H1 (cell line): ENCODE results near the gene STARD3. TPM values are rescaled to one million over a fixed set of nuclear protein-coding genes. Genes with fewer than 3 reads are reported as not detected.

Experiments
- CTCF ChIA-PET: fragments of 300-600 bp; sonication (Branson Sonifier 250); formaldehyde crosslinking; loops from one replicate; lab custom pipeline; 2021; ENCODE audit not compliant: partially characterized antibody; lab: Charles Lee
- POLR2A ChIA-PET: fragments of 300-600 bp; sonication (Branson Sonifier 250); formaldehyde crosslinking; loops from one replicate; lab custom pipeline; 2021; ENCODE audit warnings: inconsistent platforms; ENCODE audit not compliant: partially characterized antibody; lab: Charles Lee
- DNase-seq, 2 experiments: peaks; one replicate each; pipeline versions ENCODE4 v3.0.0 to v3.0.0-alpha.2; 2010 to 2022; ENCODE audit warnings: low spot score in 2 of 2, low read depth in 1 of 2, mixed read lengths in 1 of 2
- FAIRE-seq: peaks from 2 replicates; lab custom pipeline; 2011; peaks lifted over from hg19 to GRCh38; lab: Jason Lieb, UNC
- H2AFZ ChIP-seq: 2 replicates; pipeline ENCODE4 v1.8.1; 2012; ENCODE audit warnings: low read length, inconsistent platforms
- H2AK5ac ChIP-seq: 2 replicates; pipeline ENCODE4 v1.6.1; 2013; ENCODE audit warnings: low read depth, low read length
- H2BK120ac ChIP-seq: replicated peaks from 2 replicates; pipeline ENCODE3; 2013; ENCODE audit warnings: low read depth, low read length, inconsistent platforms
- H2BK12ac ChIP-seq: 2 replicates; pipeline ENCODE4 v1.6.1; 2013; ENCODE audit warnings: low read depth, low read length
- H2BK15ac ChIP-seq: 2 replicates; pipeline ENCODE4 v1.6.1; 2013; ENCODE audit warnings: low read length
- H2BK20ac ChIP-seq: 2 replicates; pipeline ENCODE4 v1.6.1; 2013; ENCODE audit warnings: low read length
- H2BK5ac ChIP-seq: 2 replicates; pipeline ENCODE4 v1.6.1; 2013; ENCODE audit warnings: low read depth, low read length
- H3K14ac ChIP-seq: 2 replicates; pipeline ENCODE4 v1.6.1; 2013; ENCODE audit warnings: inconsistent platforms; ENCODE audit not compliant: insufficient read length
- H3K18ac ChIP-seq: 2 replicates; pipeline ENCODE4 v1.6.1; 2013; ENCODE audit warnings: low read length; ENCODE audit errors: extremely low read depth
- H3K23ac ChIP-seq: 2 replicates; pipeline ENCODE4 v1.6.1; 2013; ENCODE audit warnings: inconsistent platforms; ENCODE audit not compliant: insufficient read length
- H3K23me2 ChIP-seq: 2 replicates; pipeline ENCODE4 v1.6.1; 2013; ENCODE audit warnings: low read depth, low read length
- H3K27ac ChIP-seq: 2 replicates; pipeline ENCODE4 v1.6.1; 2011; ENCODE audit warnings: low read depth, low read length, inconsistent platforms
- H3K27me3 ChIP-seq, 4 experiments: replicated peaks in 1 of 4; 1 replicate in 1 of 4; 2 replicates in 3 of 4; pipeline versions ENCODE4 v1.6.1 to v1.8.1; 2011 to 2013; ENCODE audit warnings: low read length in 3 of 4, mild to moderate bottlenecking in 3 of 4, inconsistent platforms in 2 of 4, mixed read lengths in 2 of 4, moderate library complexity in 1 of 4; ENCODE audit not compliant: control insufficient read depth in 3 of 4, insufficient read depth in 3 of 4; ENCODE audit errors: extremely low read depth in 1 of 4
- H3K36me3 ChIP-seq, 4 experiments: 2 replicates each; pipeline versions ENCODE4 v1.6.1 to v1.8.1; 2011 to 2013; ENCODE audit warnings: mild to moderate bottlenecking in 4 of 4, low read length in 3 of 4, moderate library complexity in 2 of 4, control low read depth in 1 of 4, inconsistent platforms in 1 of 4; ENCODE audit not compliant: insufficient read depth in 4 of 4, control insufficient read depth in 2 of 4
- H3K4ac ChIP-seq: replicated peaks from 2 replicates; pipeline ENCODE3; 2013; ENCODE audit warnings: low read length, low read depth, mixed read lengths, inconsistent platforms; ENCODE audit not compliant: insufficient read length
- H3K4me1 ChIP-seq, 4 experiments: replicated peaks in 1 of 4; 1 replicate in 1 of 4; 2 replicates in 3 of 4; pipeline versions ENCODE4 v1.6.1 to v1.8.1; 2011 to 2013; ENCODE audit warnings: low read length in 3 of 4, inconsistent platforms in 2 of 4, mixed read lengths in 1 of 4; ENCODE audit not compliant: insufficient read depth in 4 of 4, control insufficient read depth in 3 of 4
- H3K4me2 ChIP-seq, 2 experiments: 2 replicates each; pipeline versions ENCODE4 v1.6.1 to v1.8.1; 2011 to 2013; ENCODE audit warnings: low read depth in 2 of 2, low read length in 2 of 2, control low read depth in 1 of 2, inconsistent platforms in 1 of 2, mild to moderate bottlenecking in 1 of 2; ENCODE audit not compliant: insufficient read depth in 1 of 2
- H3K4me3 ChIP-seq, 4 experiments: fragments of 200-600, 300-600 bp in 1 of 4; sonication (generic), shearing (Covaris generic), sonication (Bioruptor Twin) in 1 of 4; 2 replicates each; pipeline versions ENCODE4 v1.5.1 to v1.8.1; 2011 to 2016; ENCODE audit warnings: low read length in 4 of 4, low read depth in 3 of 4, control low read depth in 2 of 4, inconsistent platforms in 2 of 4, mild to moderate bottlenecking in 2 of 4, mixed read lengths in 1 of 4, moderate library complexity in 1 of 4; ENCODE audit not compliant: insufficient read depth in 2 of 4; ENCODE audit errors: extremely low read depth in 1 of 4
- H3K56ac ChIP-seq: replicated peaks from 2 replicates; pipeline ENCODE3; 2013; ENCODE audit warnings: low read depth, mild to moderate bottlenecking, mixed read lengths, low read length, inconsistent platforms; ENCODE audit not compliant: insufficient read length
- H3K79me1 ChIP-seq: 2 replicates; pipeline ENCODE4 v1.6.1; 2013; ENCODE audit warnings: low read depth, low read length, control low read depth
- H3K79me2 ChIP-seq, 2 experiments: 2 replicates each; pipeline versions ENCODE4 v1.6.1 to v1.8.1; 2012 to 2013; ENCODE audit warnings: low read length in 2 of 2, mild to moderate bottlenecking in 2 of 2, inconsistent platforms in 1 of 2; ENCODE audit not compliant: insufficient read depth in 2 of 2, control insufficient read depth in 1 of 2
- H3K9ac ChIP-seq, 4 experiments: replicated peaks in 1 of 4; 1 replicate in 1 of 4; 2 replicates in 3 of 4; pipeline versions ENCODE4 v1.6.1 to v1.8.1; 2011 to 2013; ENCODE audit warnings: low read depth in 3 of 4, low read length in 3 of 4, control low read depth in 2 of 4, mild to moderate bottlenecking in 2 of 4, moderate library complexity in 2 of 4, inconsistent platforms in 1 of 4; ENCODE audit errors: extremely low read depth in 1 of 4
- H3K9me3 ChIP-seq, 2 experiments: 2 replicates each; pipeline versions ENCODE4 v1.6.1 to v1.8.1; 2012 to 2013; ENCODE audit warnings: mild to moderate bottlenecking in 2 of 2, moderate library complexity in 2 of 2, control low read depth in 1 of 2, inconsistent platforms in 1 of 2, low read depth in 1 of 2, low read length in 1 of 2, mixed read lengths in 1 of 2; ENCODE audit not compliant: insufficient read depth in 2 of 2
- H4K20me1 ChIP-seq, 2 experiments: replicated peaks in 1 of 2; 2 replicates each; pipeline versions ENCODE3 to v1.8.1; 2011 to 2013; ENCODE audit warnings: inconsistent platforms in 2 of 2, low read length in 2 of 2, mild to moderate bottlenecking in 1 of 2; ENCODE audit not compliant: insufficient read depth in 2 of 2, control insufficient read depth in 1 of 2
- H4K5ac ChIP-seq: 2 replicates; pipeline ENCODE4 v1.6.1; 2013; ENCODE audit warnings: low read length, low read depth, mixed read lengths, inconsistent platforms; ENCODE audit not compliant: insufficient read length
- H4K8ac ChIP-seq: 2 replicates; pipeline ENCODE4 v1.8.0; 2013; ENCODE audit warnings: mild to moderate bottlenecking, moderate library complexity, low read length, inconsistent platforms; ENCODE audit not compliant: insufficient read depth; ENCODE audit errors: extremely low read depth
- H4K91ac ChIP-seq: replicated peaks from 2 replicates; pipeline ENCODE3; 2013; ENCODE audit warnings: low read length, mixed read lengths, inconsistent platforms; ENCODE audit not compliant: insufficient read length
- JUND ChIP-seq: IDR thresholded peaks from 2 replicates; pipeline ENCODE4 v1.6.1; 2011; ENCODE audit warnings: mild to moderate bottlenecking, improper control_type of control experiment, low read length
- KDM1A ChIP-seq: fragments of 200-600, 300-600 bp; sonication (generic); IDR thresholded peaks from 2 replicates; pipeline ENCODE4 v1.7.1; 2016; ENCODE audit warnings: mild to moderate bottlenecking, low read length, borderline replicate concordance
- KDM4A ChIP-seq: IDR thresholded peaks from one replicate; pipeline ENCODE4 v1.7.1; 2012; ENCODE audit warnings: low read depth, mild to moderate bottlenecking, moderate library complexity, low read length, inconsistent platforms; ENCODE audit not compliant: severe bottlenecking
- WGBS, 2 experiments: shearing (Covaris generic) in 1 of 2; methylation state at CpG; one replicate each; pipeline versions ENCODE4 v1.1.6 to v1.1.7; 2013 to 2015; ENCODE audit warnings: low lambda C conversion rate in 2 of 2, mixed read lengths in 2 of 2, inconsistent platforms in 1 of 2, low coverage in 1 of 2, missing lambda C conversion rate in 1 of 2; ENCODE audit not compliant: insufficient replicate concordance in 2 of 2, insufficient coverage in 1 of 2, insufficient read length in 1 of 2; ENCODE audit errors: extremely low coverage in 1 of 2, missing lambda C conversion rate in 1 of 2; 5-methylcytosine and 5-hydroxymethylcytosine counted together
- polyA plus RNA-seq, 7 experiments: library from polyadenylated mRNA; depleted of rRNA in 3 of 7; stranded (reverse) in 5 of 7; unstranded in 2 of 7; fragments of >200 nt in 5 of 7; fragments of 200-250 nt in 2 of 7; gene quantifications; 1 replicate in 5 of 7; 2 replicates in 1 of 7; 4 replicates in 1 of 7; pipeline versions ENCODE4 v1.2.1 to v1.2.3, GENCODE V29; 2011 to 2013; ENCODE audit warnings: missing spikeins in 2 of 7, mixed read lengths in 2 of 7
- total RNA-seq: library from RNA; stranded (reverse); fragmentation: NEBNext Ultra II Directional; extraction: Animal tissue kit (Norgen Biotek cat#: 25700); gene quantifications from 2 replicates; pipeline ENCODE4 v1.2.1, GENCODE V29; 2021
- TF ChIP-seq, protein P1 (sequence below), 3 experiments: IDR thresholded peaks; 1 replicate in 2 of 3; 2 replicates in 1 of 3; pipeline versions ENCODE4 v1.5.1 to v1.6.1; 2011; ENCODE audit warnings: low read length in 3 of 3, mild to moderate bottlenecking in 3 of 3, inconsistent platforms in 2 of 3, low read depth in 1 of 3, moderate library complexity in 1 of 3; ENCODE audit not compliant: insufficient read depth in 1 of 3; ENCODE audit errors: control extremely low read depth in 1 of 3

STARD3 gene
- total and polyA plus RNA-seq, 2 of the 8 experiments (the other 6 are each of a cell fraction or from before 2014, with no cell fraction given): 47.6 to 80.3 TPM

DNA sequence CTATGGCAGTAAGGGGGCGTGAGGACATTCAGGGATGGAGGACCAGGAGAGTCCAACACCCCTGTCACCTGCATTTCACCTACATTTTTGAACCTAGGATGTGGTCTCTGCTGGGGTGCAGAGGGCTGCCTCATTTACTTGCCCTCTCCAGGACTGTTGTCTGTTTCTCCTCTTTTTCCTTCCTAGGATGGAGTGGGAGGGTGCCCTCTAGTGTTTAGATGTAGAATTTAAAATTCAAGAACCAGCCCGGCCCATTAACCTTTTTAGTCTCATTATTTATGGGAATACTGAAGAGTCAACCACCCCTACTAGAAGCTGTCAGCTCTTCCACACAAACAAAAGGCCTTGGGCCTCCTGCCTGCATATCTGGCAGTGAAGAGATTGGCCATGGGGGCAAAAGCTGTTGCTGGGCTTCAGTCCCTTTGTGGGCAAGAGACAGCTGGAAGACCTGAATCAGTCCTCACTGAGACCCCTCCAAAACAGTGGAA lies 2.5 kb upstream of the STARD3 start:
- H2BK5ac ChIP-seq: peak overlapping the region; percentile 46; the same call in 1 of the 2 replicates
- no peak overlapping the region for H3K18ac ChIP-seq
- no peak overlapping the region for H3K14ac ChIP-seq
- H2BK15ac ChIP-seq: peak overlapping the region; percentile 48; the same call in 1 of the 2 replicates
- H3K79me2 ChIP-seq: peaks cover 8 to 20% of the 10 kb centered on the region in 2 experiments
- 0 out of 2 replicates have a peak overlapping the region, but pooled peaks have one; percentile 41 for H2AK5ac ChIP-seq
- no peak overlapping the region for H3K23ac ChIP-seq
- no peak for DNase-seq
- no peaks in the 10 kb centered on the region for H3K9me3 ChIP-seq
- WGBS, 2 experiments: 40% methylated on average over 2 of the region's 2 CpGs; no CpG with 5 or more reads in 1 of the 2 experiments
- H4K20me1 ChIP-seq: peaks cover 0 to 5% of the 10 kb centered on the region in 2 experiments
- no peak overlapping the region for H2BK20ac ChIP-seq
- H2AFZ ChIP-seq: no peak overlapping the region
- H3K4me3 ChIP-seq: no peak overlapping the region
- H2BK120ac ChIP-seq: no peak overlapping the region
- H3K4ac ChIP-seq: no peak overlapping the region
- no peak overlapping the region for H4K91ac ChIP-seq
- peaks cover 15 to 47% (median 37%) of the 10 kb centered on the region in 4 experiments for H3K4me1 ChIP-seq
- no peaks in the 10 kb centered on the region for H3K36me3 ChIP-seq
- H4K8ac ChIP-seq: no peak overlapping the region
- peaks cover 8% of the 10 kb centered on the region; the same call in 1 of the 2 replicates for H3K23me2 ChIP-seq
- H3K27ac ChIP-seq: no peak overlapping the region
- H3K27me3 ChIP-seq: 0 out of 7 replicates have a peak, but pooled peaks cover 0 to 3% (median 0%) of the 10 kb centered on the region in 4 experiments
- no peak overlapping the region; a peak in 1 of 4 replicates for H3K4me2 ChIP-seq
- no peak overlapping the region for H3K56ac ChIP-seq
- FAIRE-seq: peak; percentile 80
- H2BK12ac ChIP-seq: peak overlapping the region; percentile 27; the same call in 1 of the 2 replicates
- H4K5ac ChIP-seq: no peak overlapping the region
- peaks cover 6% of the 10 kb centered on the region for H3K79me1 ChIP-seq
- no peak overlapping the region for H3K9ac ChIP-seq
- ChIA-PET CTCF (interaction anchor here (0.6 to 49.2 kb wide), 16 partner anchors 5 to 127 kb away, joined by 3 to 1885 read pairs (median 6); partner anchors contain the start of genes ERBB2, MIEN1, PGAP3 and PNMT), POLR2A (interaction anchor here (1.2 to 5.8 kb wide), 4 partner anchors 10 to 53 kb away, joined by 3 to 39 read pairs (median 5); partner anchors contain the start of gene PGAP3)
- TF ChIP-seq, protein P1, sequence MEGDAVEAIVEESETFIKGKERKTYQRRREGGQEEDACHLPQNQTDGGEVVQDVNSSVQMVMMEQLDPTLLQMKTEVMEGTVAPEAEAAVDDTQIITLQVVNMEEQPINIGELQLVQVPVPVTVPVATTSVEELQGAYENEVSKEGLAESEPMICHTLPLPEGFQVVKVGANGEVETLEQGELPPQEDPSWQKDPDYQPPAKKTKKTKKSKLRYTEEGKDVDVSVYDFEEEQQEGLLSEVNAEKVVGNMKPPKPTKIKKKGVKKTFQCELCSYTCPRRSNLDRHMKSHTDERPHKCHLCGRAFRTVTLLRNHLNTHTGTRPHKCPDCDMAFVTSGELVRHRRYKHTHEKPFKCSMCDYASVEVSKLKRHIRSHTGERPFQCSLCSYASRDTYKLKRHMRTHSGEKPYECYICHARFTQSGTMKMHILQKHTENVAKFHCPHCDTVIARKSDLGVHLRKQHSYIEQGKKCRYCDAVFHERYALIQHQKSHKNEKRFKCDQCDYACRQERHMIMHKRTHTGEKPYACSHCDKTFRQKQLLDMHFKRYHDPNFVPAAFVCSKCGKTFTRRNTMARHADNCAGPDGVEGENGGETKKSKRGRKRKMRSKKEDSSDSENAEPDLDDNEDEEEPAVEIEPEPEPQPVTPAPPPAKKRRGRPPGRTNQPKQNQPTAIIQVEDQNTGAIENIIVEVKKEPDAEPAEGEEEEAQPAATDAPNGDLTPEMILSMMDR (IDR thresholded peaks at IDR 0.05; ENCODE audit: control extremely low read depth in 1 of 3, insufficient read depth in 1 of 3, low read depth in 1 of 3, low read length in 3 of 3): peak in 2 of 3 experiments; percentile 60 to 70; a peak in 3 of 4 replicates
- TF ChIP-seq KDM4A (no peak), KDM1A (no peak), JUND (no peak)
